GM12892 (cell line): ENCODE data around the gene BANP.
"Not testable (repeated sequence)": the region's sequence is repeated elsewhere in the genome, so short reads cannot be mapped to it uniquely, and the experiment has no call there.

ENCODE experiments used
- POLR2A ChIP-seq: IDR thresholded peaks from 2 replicates; pipeline ENCODE4 v1.6.1; 2011; ENCODE audit warnings: low read depth, low read length, control low read depth
- POLR2AphosphoS5 ChIP-seq: IDR thresholded peaks from 2 replicates; pipeline ENCODE4 v1.6.1; 2011; ENCODE audit warnings: low read depth, low read length, control low read depth

- TF ChIP-seq POLR2AphosphoS5, POLR2A: not testable (repeated sequence)
Measured at GRCh38 chr16:88038526-88038908, 87.3 kb downstream of the BANP start.
